HUES48 (cell line): ENCODE data around the gene NDUFAF8.

Experiments used
- H3K27ac ChIP-seq: one replicate; pipeline ENCODE4 v1.7.0; 2013; ENCODE audit warnings: low read depth, low read length, inconsistent platforms
- H3K27me3 ChIP-seq: 2 replicates; pipeline ENCODE4 v1.6.1; 2013; ENCODE audit warnings: mild to moderate bottlenecking, low read length; ENCODE audit not compliant: control insufficient read depth, insufficient read depth
- H3K36me3 ChIP-seq: 2 replicates; pipeline ENCODE4 v1.6.1; 2013; ENCODE audit warnings: low read length; ENCODE audit not compliant: control insufficient read depth, insufficient read depth
- H3K4me1 ChIP-seq: 2 replicates; pipeline ENCODE4 v1.6.1; 2013; ENCODE audit warnings: mild to moderate bottlenecking, low read length; ENCODE audit not compliant: control insufficient read depth, insufficient read depth
- H3K4me3 ChIP-seq: 2 replicates; pipeline ENCODE4 v1.5.1; 2013; ENCODE audit warnings: mild to moderate bottlenecking, low read depth, low read length
- H3K9ac ChIP-seq: 2 replicates; pipeline ENCODE4 v1.6.1; 2013; ENCODE audit warnings: mild to moderate bottlenecking, low read depth, low read length, moderate library complexity
- H3K9me3 ChIP-seq: 2 replicates; pipeline ENCODE4 v1.6.1; 2013; ENCODE audit warnings: low read length; ENCODE audit not compliant: control insufficient read depth, insufficient read depth

NDUFAF8 gene

DNA sequence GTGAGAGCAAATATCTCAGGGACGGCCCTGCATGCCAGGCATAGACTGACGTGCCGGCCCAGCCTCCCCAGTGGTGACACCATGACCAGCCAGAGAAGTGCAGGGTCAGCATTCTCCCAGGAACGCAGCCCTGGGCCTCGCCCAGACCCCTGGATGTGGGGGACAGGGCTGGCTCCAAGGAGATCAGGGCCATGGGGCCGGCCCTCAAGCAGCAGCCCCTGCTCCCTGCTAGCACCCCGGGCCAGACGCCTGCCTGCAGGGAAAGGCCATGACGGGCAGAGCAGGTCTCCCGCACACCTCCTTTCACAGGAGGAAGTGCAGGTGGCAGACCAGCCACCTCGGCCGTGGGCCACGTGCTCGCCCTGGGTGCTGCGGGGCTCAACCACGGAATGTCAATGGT, 9.5 kb downstream of the NDUFAF8 start:
- no peaks in the 10 kb centered on the region for H3K4me1 ChIP-seq
- peaks cover 7% of the 10 kb centered on the region; the same call in 1 of the 2 replicates for H3K36me3 ChIP-seq
- H3K9ac ChIP-seq, result no peak overlapping the region
- H3K27me3 ChIP-seq, result no peaks in the 10 kb centered on the region
- no peak overlapping the region for H3K27ac ChIP-seq
- no peaks in the 10 kb centered on the region for H3K9me3 ChIP-seq
- H3K4me3 ChIP-seq, result no peak overlapping the region

- Histone ChIP-seq H3K27me3 (no peaks in the 10 kb centered on the region), H3K9ac (no peak overlapping the region), H3K4me3 (no peak overlapping the region), H3K9me3 (no peaks in the 10 kb centered on the region), H3K4me1 (no peaks in the 10 kb centered on the region), H3K36me3 (peaks cover 7% of the 10 kb centered on the region; the same call in 1 of the 2 replicates), H3K27ac (no peak overlapping the region)
Measured at GRCh38 chr17:81249223-81250040, 10.3 kb downstream of the NDUFAF8 start.

- Histone ChIP-seq H3K36me3 (peaks cover 7% of the 10 kb centered on the region; the same call in 1 of the 2 replicates), H3K4me1 (no peaks in the 10 kb centered on the region), H3K27me3 (no peaks in the 10 kb centered on the region), H3K9ac (no peak overlapping the region), H3K4me3 (no peak overlapping the region), H3K27ac (no peak overlapping the region), H3K9me3 (no peaks in the 10 kb centered on the region)
Measured at GRCh38 chr17:81250286-81251093, 11.4 kb downstream of the NDUFAF8 start.

DNA sequence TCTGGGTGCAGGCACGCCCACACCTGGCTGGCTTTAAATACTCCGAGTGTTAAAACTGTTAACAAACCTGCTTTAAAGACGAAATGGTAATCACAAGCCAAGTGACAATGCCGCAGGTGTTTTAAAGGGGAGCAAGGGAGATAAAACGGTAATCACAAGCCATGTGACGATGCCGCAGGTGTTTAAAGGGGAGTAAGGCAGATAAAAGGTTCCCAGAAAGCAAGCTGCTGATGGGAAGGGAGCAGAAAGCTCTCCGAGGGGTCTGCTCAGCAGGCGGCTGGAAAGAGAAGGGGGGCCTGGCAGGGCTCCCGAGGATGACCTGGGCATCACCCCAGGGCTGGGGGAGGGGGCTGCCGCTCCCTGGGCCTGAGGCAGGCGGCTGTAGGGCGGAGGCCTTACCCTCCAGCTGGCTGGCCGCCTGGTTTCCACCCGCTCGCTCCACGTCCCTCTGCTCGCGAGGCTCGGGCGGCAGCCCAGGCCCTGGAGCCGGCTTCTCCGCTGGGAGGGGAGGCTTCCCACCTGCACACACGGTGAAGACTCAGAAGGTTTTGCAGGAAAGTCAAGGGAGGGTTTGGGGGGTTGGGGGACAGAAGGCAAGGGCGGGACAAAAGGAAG, 12.1 kb downstream of the NDUFAF8 start:
- Histone ChIP-seq H3K27me3 (no peaks in the 10 kb centered on the region), H3K4me3 (no peak overlapping the region), H3K27ac (no peak overlapping the region), H3K36me3 (peaks cover 7% of the 10 kb centered on the region; the same call in 1 of the 2 replicates), H3K4me1 (no peaks in the 10 kb centered on the region), H3K9me3 (no peaks in the 10 kb centered on the region), H3K9ac (no peak overlapping the region)

DNA sequence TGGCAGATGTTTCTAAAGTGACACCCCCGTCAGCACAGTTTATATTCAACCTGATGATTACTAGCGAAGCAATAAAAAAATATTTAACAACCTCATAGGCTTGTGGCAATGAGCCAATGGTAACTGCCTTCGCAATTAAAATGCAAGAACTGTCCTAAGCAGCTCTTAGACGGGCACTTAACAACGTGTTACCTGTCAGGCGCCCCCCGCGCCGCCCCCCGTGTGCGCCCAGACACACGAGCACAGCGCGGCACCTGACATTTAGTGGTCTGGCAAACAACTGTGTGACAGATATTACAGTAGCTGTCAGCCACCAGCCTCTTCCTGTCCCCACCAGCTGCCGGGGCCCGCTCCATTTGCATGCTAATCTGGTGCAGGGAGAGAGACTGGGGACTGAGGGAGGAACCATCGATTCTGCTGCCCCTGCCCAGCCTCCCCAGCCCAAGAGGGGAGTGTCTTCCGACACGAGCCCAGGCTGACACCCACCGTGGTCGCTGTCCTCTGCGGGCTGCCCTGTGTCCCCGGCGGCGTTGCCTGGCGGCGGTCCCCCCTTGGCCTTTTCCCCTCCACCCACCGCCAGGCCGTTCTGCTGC, 12.7 kb downstream of the NDUFAF8 start:
- H3K4me1 ChIP-seq, result no peaks in the 10 kb centered on the region
- H3K27ac ChIP-seq, result no peak overlapping the region
- H3K9me3 ChIP-seq, result no peaks in the 10 kb centered on the region
- H3K27me3 ChIP-seq, result no peaks in the 10 kb centered on the region
- peaks cover 7% of the 10 kb centered on the region; the same call in 1 of the 2 replicates for H3K36me3 ChIP-seq
- no peak overlapping the region for H3K9ac ChIP-seq
- no peak overlapping the region for H3K4me3 ChIP-seq

DNA sequence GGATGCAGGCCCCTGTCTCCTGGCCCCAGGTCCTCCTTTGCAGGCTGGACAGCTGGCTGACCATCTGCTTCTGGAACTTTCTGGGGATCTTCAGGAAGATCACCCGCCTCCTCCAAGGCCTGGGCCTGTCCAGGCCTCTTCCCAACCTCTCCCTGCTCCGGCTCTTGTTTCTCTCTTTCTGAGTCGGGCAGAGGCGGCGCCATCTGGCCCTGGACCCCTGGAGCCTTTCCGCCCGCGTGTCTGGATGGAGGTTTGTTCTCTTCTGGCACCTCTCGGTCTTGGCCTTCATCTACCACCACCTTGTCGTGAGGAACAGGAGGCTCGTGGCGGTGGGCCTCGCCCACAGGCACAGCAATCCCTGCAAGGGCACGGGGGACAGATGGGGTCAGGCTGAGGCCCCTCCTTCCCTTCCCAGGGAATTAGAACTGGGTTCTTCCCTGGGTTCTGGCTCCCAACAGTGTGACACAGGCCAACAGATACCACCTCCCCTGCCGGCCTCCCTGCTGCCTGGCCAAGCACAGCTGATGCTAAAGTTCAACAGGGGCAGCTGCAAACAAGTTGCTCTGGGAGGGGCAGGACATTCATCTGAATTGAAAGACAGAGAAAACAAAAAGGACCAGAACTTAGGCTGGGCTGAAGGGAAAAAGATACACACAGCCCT, 13.3 kb downstream of the NDUFAF8 start:
- Histone ChIP-seq H3K36me3 (peaks cover 7% of the 10 kb centered on the region; the same call in 1 of the 2 replicates), H3K4me1 (no peaks in the 10 kb centered on the region), H3K9me3 (no peaks in the 10 kb centered on the region), H3K27me3 (no peaks in the 10 kb centered on the region), H3K27ac (no peak overlapping the region), H3K9ac (no peak overlapping the region), H3K4me3 (no peak overlapping the region)

DNA sequence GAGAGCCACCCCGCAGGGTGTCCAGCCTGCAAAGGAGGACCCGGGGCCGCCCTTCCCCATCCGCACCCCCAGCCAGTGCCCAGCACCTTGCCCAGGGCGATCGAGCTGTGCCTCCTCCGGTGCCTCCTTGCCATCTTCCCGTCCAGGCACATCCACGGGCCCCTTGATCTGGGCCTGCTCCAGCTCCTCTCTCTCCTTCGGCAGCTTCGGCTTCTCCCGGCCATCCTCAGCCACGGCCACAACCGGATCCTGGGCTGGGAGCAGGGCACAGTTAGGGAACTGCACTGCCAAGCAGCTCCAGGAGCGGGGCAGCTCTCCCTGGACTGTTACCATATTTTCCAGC, 13.8 kb downstream of the NDUFAF8 start:
- H3K27ac ChIP-seq, result no peak overlapping the region
- no peaks in the 10 kb centered on the region for H3K27me3 ChIP-seq
- no peak overlapping the region for H3K4me3 ChIP-seq
- peaks cover 7% of the 10 kb centered on the region; the same call in 1 of the 2 replicates for H3K36me3 ChIP-seq
- no peak overlapping the region for H3K9ac ChIP-seq
- no peaks in the 10 kb centered on the region for H3K9me3 ChIP-seq
- no peaks in the 10 kb centered on the region for H3K4me1 ChIP-seq

DNA sequence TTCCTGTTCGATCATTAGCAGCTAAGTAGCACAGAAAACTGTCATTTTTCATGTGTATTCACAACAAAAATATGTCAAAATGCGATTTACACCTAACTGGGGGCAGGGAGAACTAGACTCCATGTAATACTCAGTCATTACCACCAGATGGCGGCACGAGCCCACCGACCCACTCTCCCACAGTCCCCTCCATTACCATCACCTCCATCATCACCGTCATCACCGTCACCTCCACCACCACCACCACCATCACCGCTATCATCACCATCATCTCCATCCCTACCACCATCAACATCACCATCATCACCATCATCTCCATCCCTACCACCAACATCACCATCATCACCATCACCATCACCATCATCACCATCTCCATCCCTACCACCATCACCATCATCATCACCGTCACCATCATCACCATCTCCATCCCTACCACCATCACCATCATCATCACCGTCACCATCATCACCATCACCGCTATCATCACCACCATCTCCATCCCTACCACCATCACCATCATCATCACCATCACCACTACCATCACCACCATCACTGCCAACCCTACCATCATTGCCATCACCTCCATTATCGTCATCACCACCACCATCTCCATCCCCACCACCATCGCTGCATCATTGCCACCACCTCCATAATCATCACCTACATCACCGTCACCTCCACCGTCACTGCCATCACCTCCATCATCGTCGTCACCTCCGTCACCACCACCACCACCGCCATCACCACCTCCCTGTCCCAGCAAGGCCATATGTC, 14.4 kb downstream of the NDUFAF8 start:
- H3K36me3 ChIP-seq, result peaks cover 7% of the 10 kb centered on the region; the same call in 1 of the 2 replicates
- H3K9me3 ChIP-seq, result no peaks in the 10 kb centered on the region
- H3K27ac ChIP-seq, result no peak overlapping the region
- H3K4me1 ChIP-seq, result no peaks in the 10 kb centered on the region
- no peak overlapping the region for H3K4me3 ChIP-seq
- H3K27me3 ChIP-seq, result no peaks in the 10 kb centered on the region
- H3K9ac ChIP-seq, result no peak overlapping the region

DNA sequence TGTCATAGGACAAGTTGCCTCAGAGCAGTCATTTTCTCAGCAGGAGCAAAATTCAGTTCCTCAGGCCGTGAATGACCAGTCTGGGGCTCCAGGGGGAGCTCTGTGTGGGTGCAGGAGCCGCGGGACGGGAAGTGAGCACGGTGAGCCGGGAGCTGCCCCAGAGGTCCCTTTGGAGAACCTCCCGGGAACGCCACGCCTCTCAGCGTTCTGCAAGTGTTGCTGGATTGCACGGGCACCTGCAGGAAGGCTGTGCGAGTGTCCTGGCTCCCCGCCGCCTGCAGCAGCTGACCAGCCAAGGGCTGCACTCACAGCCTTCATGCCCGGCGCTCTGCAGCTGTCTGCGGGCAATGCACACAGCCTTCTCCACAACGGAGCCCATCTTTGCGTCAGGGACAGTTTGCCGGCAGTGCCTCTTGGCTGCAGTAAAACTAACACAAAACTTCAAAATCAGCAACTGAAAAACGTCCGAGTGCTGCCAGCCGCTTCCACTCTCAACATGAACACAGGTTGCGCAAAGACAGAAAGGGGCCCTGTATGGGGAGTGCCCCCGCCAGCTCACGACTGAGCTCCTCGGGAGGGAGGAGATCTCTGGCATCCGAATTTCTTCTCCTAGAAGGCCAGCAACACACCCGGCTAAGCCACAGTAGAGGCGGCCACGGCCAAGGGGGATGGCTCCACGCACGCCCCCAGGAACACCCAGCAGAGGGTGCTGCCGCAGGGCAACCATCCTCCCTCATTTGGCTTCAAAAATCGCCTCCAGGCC, 16.0 kb downstream of the NDUFAF8 start:
- peaks cover 19% of the 10 kb centered on the region for H3K36me3 ChIP-seq

More for the DNA sequence above, 16.0 kb downstream of the NDUFAF8 start:
- no peak overlapping the region for H3K9ac ChIP-seq
- no peaks in the 10 kb centered on the region for H3K27me3 ChIP-seq
- no peak overlapping the region for H3K4me3 ChIP-seq
- no peaks in the 10 kb centered on the region for H3K4me1 ChIP-seq
- no peaks in the 10 kb centered on the region for H3K9me3 ChIP-seq
- H3K27ac ChIP-seq, result no peak overlapping the region
